AG20443 (cell line): Measurements from ENCODE around the gene MTMR11.
"Not testable (repeated sequence)": the region's sequence is repeated elsewhere in the genome, so short reads cannot be mapped to it uniquely, and the experiment has no call there.

ENCODE experiments used
- DNase-seq: peaks from one replicate; pipeline ENCODE4 v3.0.0; 2012; ENCODE audit warnings: low spot score, mixed read lengths

MTMR11 gene

GRCh38 chr1:149936170-149936991, at the start of gene MTMR11:
Gene MTMR11, minus strand, starts transcription at chr1:149936879. Its CDS starts 232 bp downstream, at chr1:149936647.
- DNase-seq: peak; percentile 64

DNA sequence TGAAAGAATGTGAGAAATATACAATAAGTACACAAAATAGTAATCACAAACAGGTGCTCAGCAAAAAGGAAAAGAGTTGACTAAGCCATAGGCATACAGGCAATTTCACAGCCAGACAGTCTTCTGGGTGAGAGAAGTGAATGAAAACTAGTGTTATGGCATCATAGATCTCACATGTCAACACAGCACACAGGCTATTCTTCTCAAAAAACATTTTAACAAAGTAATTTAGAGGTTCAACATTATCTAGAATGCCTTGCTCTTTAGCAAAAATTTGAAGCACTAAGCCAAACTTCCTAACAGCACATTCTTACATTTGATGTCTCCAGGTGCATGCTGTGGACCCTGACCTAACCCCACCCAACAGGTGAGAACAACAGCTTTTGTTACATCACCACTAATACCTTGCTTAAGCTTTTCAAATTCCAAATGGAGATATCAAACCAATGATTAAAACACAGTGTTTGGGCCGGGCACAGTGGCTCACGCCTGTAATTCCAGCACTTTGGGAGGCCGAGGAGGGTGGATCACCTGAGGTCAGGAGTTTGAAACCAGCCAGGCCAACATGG, 43.4 kb upstream of the MTMR11 start:
- no peak for DNase-seq

GRCh38 chr1:149979245-149979971, 42.7 kb upstream of the MTMR11 start:
- DNase-seq: no peak

GRCh38 chr1:149978547-149979023, 41.9 kb upstream of the MTMR11 start:
- no peak for DNase-seq

GRCh38 chr1:149977345-149977744, 40.7 kb upstream of the MTMR11 start:
- DNase-seq: no peak

- DNase-seq: no peak
These were observed 35.9 kb upstream of the MTMR11 start for GRCh38 chr1:149972547-149972946.

- no peak for DNase-seq
These were observed 31.0 kb upstream of the MTMR11 start for GRCh38 chr1:149967646-149968045.

DNA sequence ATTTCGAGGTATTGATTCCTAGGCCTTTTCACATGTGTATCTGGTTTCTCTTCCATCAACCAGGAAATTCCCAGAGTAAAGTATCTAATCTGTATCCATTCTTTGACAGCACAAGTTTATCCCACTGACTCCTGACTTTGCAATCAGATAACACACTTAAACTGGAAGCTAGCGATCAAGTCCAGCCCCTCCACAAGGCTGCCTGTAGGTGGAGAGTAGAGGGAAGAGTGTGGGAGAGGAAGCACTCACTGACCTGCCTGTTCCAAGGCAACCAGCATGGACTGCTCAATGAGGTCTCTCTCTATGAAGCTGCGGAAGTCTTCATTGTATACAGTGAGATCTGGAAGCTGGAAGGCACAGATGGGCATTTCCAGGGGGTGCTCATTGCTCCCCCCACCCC, 30.4 kb upstream of the MTMR11 start:
- no peak for DNase-seq

- no peak for DNase-seq
These were observed 29.7 kb upstream of the MTMR11 start for GRCh38 chr1:149966405-149966804.

DNA sequence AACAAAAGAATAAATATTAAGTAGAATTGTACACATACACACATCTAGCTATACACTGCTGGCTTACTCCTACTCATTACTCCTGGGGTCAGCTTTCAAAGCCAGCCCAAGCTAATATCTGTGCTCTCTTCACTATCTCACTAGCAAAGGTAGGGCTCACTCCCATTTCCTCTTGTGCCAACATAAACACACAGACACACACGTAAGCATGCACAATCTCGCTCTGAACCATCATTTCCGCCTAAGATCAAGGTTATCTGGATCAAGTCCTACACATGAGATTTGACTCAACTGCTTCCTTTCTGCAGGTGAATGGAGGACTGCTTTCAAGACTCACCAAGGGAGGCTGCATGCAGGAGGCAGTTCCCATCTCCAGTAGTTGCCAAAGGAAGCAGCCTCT, 28.8 kb upstream of the MTMR11 start:
- DNase-seq: no peak

DNA sequence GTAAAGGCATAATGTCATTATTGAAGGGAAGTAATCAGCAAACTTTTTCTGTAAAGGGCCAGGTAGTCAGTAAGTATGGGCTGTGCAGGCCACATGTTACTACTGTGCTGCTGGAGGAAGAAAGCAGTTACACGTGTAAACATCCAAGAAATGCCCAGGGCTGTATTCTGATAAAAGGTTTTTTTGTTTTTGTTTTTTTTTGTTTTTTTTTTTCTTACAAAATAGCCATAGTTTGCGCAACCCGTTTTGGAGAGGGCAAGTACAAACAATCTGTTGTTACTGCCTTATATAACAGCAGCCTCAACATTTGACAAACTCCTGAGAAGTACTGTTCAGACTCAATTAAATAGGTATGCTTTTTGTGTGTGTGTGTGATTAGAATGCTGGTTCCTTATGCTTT, 26.7 kb upstream of the MTMR11 start:
- DNase-seq: no peak

DNA sequence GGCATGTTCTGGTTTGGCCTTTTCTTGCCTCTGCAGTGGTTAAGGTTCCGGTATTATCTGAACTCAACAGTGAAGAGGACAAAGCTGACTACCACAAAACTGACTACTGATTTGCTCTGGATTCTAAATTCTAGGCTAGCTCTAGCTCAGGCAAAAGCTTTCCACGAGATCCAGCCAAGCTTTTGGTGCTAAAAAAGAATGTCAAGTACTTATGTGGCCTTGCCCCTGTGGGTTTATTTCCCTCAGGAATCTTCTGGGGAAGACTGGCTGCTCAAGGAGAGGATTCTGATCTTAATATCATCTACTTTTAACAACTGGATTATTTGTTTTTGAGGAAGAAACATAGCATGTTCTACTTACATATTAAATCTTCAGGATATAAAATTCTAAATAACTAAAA, 26.1 kb upstream of the MTMR11 start:
- DNase-seq: no peak

GRCh38 chr1:149962039-149962647, 25.5 kb upstream of the MTMR11 start:
- peak; percentile 75 for DNase-seq

GRCh38 chr1:149957548-149957947, 20.9 kb upstream of the MTMR11 start:
- DNase-seq: not testable (repeated sequence)

DNA sequence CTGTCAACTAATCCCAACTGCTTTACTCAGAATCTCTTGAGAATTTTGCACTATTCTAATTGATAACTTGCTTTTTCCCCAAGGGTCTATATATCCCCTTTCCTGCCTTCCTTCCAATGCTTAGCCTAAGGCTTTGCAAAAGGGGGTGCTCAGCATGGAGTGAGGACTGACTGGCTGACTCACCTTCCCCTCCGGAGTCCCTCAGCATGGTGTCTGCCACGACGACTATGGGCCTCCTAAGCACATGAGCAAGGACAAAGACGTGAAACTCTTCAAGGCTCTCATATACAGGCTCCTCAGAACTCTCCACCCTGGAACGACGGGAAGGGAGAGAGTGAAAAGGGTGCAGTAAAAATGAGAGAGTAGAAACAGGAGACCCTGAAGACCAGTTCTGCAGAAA, 13.2 kb upstream of the MTMR11 start:
- DNase-seq: no peak

DNA sequence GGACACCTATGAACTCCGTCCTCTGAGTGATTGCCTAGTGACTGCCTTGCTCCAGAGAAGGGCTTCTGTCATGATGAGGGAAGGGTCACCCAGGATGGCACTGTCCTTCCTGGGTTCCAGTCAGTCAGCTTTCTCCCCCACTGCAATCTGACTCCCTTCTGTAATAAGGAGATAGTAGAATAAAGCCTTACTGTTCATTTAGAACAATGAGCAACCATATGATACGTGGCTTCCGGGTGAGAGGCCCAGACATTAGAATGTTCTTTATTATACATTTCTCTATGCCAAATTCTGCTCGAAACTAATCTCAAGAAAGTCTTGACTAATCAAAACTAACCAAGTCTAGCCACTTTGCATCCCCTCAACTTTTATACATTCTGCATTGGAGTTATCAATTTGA, 8.5 kb upstream of the MTMR11 start:
- DNase-seq: no peak

DNA sequence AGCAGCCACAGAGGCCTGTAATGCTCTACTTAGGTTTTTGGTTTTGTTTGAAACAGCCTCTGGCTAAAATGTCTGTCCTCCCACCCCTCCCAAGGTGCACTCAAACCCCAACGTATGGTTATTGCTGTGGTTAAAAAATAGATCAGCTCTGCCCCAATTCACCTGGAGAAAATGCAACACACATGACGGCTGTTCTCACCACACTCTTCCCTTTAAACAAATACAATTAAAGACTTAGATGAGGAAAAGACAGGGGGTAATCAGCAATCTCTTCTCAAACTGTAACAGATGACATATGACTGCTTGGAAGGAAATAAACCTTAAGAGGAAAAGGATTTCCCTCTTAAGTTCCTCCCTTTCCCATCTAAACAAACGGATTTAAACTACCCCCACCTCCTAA, 6.2 kb upstream of the MTMR11 start:
- DNase-seq: no peak

- DNase-seq: peak; percentile 25
These were observed 5.5 kb upstream of the MTMR11 start for GRCh38 chr1:149942207-149942606.

DNA sequence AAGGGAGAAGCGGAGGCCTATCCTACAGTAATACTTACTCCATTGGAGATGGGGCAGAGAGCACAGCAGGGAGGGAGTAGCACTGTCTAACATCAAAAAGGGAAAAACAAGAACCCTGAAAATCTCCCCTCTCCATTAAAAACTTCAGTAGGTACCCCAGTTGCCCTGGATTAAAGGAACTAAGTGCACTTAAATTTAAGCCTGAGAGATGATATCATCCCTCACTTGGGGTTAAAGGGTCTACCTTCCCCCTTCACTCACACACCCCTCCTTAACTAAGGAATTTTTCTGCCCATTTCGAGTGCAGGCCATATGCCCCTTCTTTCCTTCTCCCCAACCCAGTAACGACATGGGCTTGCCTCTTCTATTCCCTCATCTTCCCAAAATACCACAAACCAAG, 3.7 kb upstream of the MTMR11 start:
- DNase-seq: no peak

GRCh38 chr1:149938668-149939003, 2.0 kb upstream of the MTMR11 start:
- not testable (repeated sequence) for DNase-seq

- no peak for DNase-seq
These were observed 1.1 kb upstream of the MTMR11 start for GRCh38 chr1:149937759-149938158.

DNA sequence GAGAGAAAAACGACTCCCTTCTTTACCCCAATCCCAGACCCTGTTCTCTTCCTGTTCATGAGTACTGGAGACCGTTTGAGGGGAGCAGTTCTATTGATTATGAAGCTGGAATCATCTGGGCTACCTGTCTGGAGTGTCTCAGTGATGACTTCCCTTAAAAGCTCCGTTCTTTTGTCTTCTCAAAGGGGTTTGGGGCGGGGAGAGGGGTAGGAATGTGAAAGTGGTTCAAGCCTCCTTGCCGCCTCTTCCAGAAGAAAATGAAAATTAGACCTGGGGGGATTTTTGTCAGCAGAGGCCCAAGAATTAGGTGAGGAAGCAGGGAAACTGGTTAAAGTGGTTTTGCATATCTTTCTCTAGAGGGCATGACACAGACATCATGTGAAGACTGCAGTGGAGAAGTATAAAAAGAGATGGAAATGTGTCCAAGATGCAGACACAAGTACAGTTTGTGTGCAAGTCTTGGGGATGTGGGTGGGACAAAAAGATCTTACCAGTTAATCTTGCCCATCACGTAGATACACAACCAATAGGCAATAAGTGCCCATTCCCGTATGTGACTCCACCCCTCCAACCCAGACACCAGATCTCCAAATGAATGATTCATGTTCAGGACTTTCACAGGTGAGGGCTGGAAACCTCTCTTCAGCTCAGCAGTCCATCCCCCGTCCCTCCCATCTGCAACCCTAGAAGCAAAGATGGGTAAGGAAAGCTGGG, 470 bp upstream of the MTMR11 start:
- DNase-seq: peak; percentile 33
